Measurements from ENCODE around the gene TOP3A.

GRCh38 chr17:18281788-18282187, 33.0 kb downstream of the TOP3A start:
- no peak for TF ChIP-seq CTCF (IDR thresholded peaks at IDR 0.05; ENCODE audit: low read length)
- no peak for TF ChIP-seq EZH2 (IDR thresholded peaks at IDR 0.05; ENCODE audit: borderline replicate concordance, low read length)
